Measurements from ENCODE around the gene C12orf43.
A peak's percentile ranks its signal among the peaks of the same experiment; 100 is the strongest.

C12orf43 gene

GRCh38 chr12:121030576-121031212 lies 14.4 kb upstream of the C12orf43 start:
- DNase-seq: peak in 1 of 3 experiments; percentile 17

- no peak for DNase-seq
Observed at GRCh38 chr12:121026274-121027045, 10.2 kb upstream of the C12orf43 start.

GRCh38 chr12:121025442-121026226 lies 9.3 kb upstream of the C12orf43 start:
- DNase-seq: no peak

- DNase-seq: no peak
Observed at GRCh38 chr12:121023799-121024198, 7.5 kb upstream of the C12orf43 start.

GRCh38 chr12:121022713-121023112 lies 6.4 kb upstream of the C12orf43 start:
- DNase-seq: no peak

GRCh38 chr12:121021754-121022153 lies 5.5 kb upstream of the C12orf43 start:
- DNase-seq: no peak

GRCh38 chr12:121018860-121019617 lies 2.8 kb upstream of the C12orf43 start:
- no peak for DNase-seq

- DNase-seq: no peak
Observed at GRCh38 chr12:121017966-121018491, 1.7 kb upstream of the C12orf43 start.

- no peak for DNase-seq
Observed at GRCh38 chr12:121013715-121014114, 2.6 kb downstream of the C12orf43 start.

GRCh38 chr12:121011820-121012219 lies 4.5 kb downstream of the C12orf43 start:
- DNase-seq: no peak

- DNase-seq: no peak
Observed at GRCh38 chr12:121010860-121011259, 5.4 kb downstream of the C12orf43 start.

- peak; percentile 11 to 62 (median 13) for DNase-seq
Observed at GRCh38 chr12:121009741-121010140, 6.5 kb downstream of the C12orf43 start.

GRCh38 chr12:121008347-121009098 lies 7.8 kb downstream of the C12orf43 start:
- DNase-seq: no peak

- DNase-seq: peak; percentile 12 to 68 (median 31)
Observed at GRCh38 chr12:121005346-121005815, 10.9 kb downstream of the C12orf43 start.

GRCh38 chr12:121004253-121004815 lies 12.0 kb downstream of the C12orf43 start:
- no peak for DNase-seq

- DNase-seq: no peak
Observed at GRCh38 chr12:121003650-121004049, 12.6 kb downstream of the C12orf43 start.

- DNase-seq: no peak
Observed at GRCh38 chr12:121001841-121002483, 14.3 kb downstream of the C12orf43 start.

GRCh38 chr12:121001060-121001459 lies 15.2 kb downstream of the C12orf43 start:
- DNase-seq: no peak

- no peak for DNase-seq
Observed at GRCh38 chr12:121000530-121000929, 15.8 kb downstream of the C12orf43 start.

- no peak for DNase-seq
Observed at GRCh38 chr12:120999191-121000120, 16.8 kb downstream of the C12orf43 start.

Data from NCI-H1417 (cell line).